SK-N-SH treated with all-trans-retinoic acid at 6 μM for 48 hours (cell line): ENCODE results near the gene SCAMP3.

Experiments
- ATAC-seq: fragments of 200-7000 bp; cut with Tn5 transposase; 3 replicates; pipeline ENCODE4 v1.9.1; 2020; ENCODE audit warnings: mild to moderate bottlenecking, moderate library complexity
- ARNTL ChIP-seq: fragments of 450-650 bp; formaldehyde crosslinking; IDR thresholded peaks from 2 replicates; pipeline ENCODE4 v1.5.0; 2020; ENCODE audit warnings: low read depth, mild to moderate bottlenecking, moderate library complexity, borderline replicate concordance
- BACH2 ChIP-seq: fragments of 250-450 bp; sonication (Bioruptor Pico); IDR thresholded peaks from 2 replicates; pipeline ENCODE4 v1.9.0; 2021; ENCODE audit warnings: mild to moderate bottlenecking, borderline replicate concordance
- CSDC2 ChIP-seq: fragments of 250-450 bp; sonication (Bioruptor Pico); IDR thresholded peaks from 2 replicates; pipeline ENCODE4 v1.5.0; 2020; ENCODE audit warnings: mild to moderate bottlenecking, moderate library complexity
- ESRRG ChIP-seq: fragments of 250-450 bp; sonication (Bioruptor Pico); IDR thresholded peaks from 2 replicates; pipeline ENCODE4 v1.6.1; 2021; ENCODE audit warnings: mild to moderate bottlenecking
- GLIS3 ChIP-seq: fragments of 250-450 bp; sonication (Bioruptor Pico); IDR thresholded peaks from 2 replicates; pipeline ENCODE4 v1.5.0; 2020; ENCODE audit warnings: mild to moderate bottlenecking, moderate library complexity
- ISL1 ChIP-seq: fragments of 250-450 bp; sonication (Bioruptor Pico); IDR thresholded peaks from 2 replicates; pipeline ENCODE4 v2.1.2; 2022; ENCODE audit warnings: mild to moderate bottlenecking, moderate library complexity
- PPARA ChIP-seq: fragments of 250-450 bp; sonication (Bioruptor Pico); IDR thresholded peaks from 2 replicates; pipeline ENCODE4 v1.5.0; 2020; ENCODE audit warnings: mild to moderate bottlenecking, borderline replicate concordance
- RARB ChIP-seq: fragments of 250-450 bp; sonication (Bioruptor Pico); IDR thresholded peaks from 2 replicates; pipeline ENCODE4 v1.8.0; 2021; ENCODE audit warnings: mild to moderate bottlenecking, moderate library complexity
- SNAI2 ChIP-seq: fragments of 250-450 bp; sonication (Bioruptor Pico); IDR thresholded peaks from 2 replicates; pipeline ENCODE4 v1.5.0; 2020; ENCODE audit warnings: mild to moderate bottlenecking, moderate library complexity
- TCF4 ChIP-seq: fragments of 250-450 bp; sonication (Bioruptor Pico); IDR thresholded peaks from 2 replicates; pipeline ENCODE4 v1.8.0; 2021; ENCODE audit warnings: mild to moderate bottlenecking, moderate library complexity, borderline replicate concordance
- TOX ChIP-seq: fragments of 250-450 bp; sonication (Bioruptor Pico); IDR thresholded peaks from 2 replicates; pipeline ENCODE4 v1.8.0; 2021; ENCODE audit warnings: mild to moderate bottlenecking, moderate library complexity, borderline replicate concordance
- ZC3H10 ChIP-seq: fragments of 250-450 bp; sonication (Bioruptor Pico); IDR thresholded peaks from 2 replicates; pipeline ENCODE4 v1.5.1; 2021; ENCODE audit warnings: mild to moderate bottlenecking, moderate library complexity
- ZFP3 ChIP-seq: fragments of 250-450 bp; sonication (Bioruptor Pico); IDR thresholded peaks from 2 replicates; pipeline ENCODE4 v1.5.0; 2020; ENCODE audit warnings: mild to moderate bottlenecking, moderate library complexity
- ZFP30 ChIP-seq: fragments of 450-650 bp; formaldehyde crosslinking; IDR thresholded peaks from 2 replicates; pipeline ENCODE4 v1.5.0; 2022; ENCODE audit warnings: mild to moderate bottlenecking, moderate library complexity
- ZNF565 ChIP-seq: fragments of 450-650 bp; formaldehyde crosslinking; conservative IDR thresholded peaks from 2 replicates; pipeline ENCODE4 v1.5.0; 2020; ENCODE audit warnings: low read depth, mild to moderate bottlenecking, moderate library complexity
- ZNF70 ChIP-seq: fragments of 450-650 bp; formaldehyde crosslinking; IDR thresholded peaks from 2 replicates; pipeline ENCODE4 v1.5.0; 2020; ENCODE audit warnings: mild to moderate bottlenecking, moderate library complexity
- ZNF8 ChIP-seq: fragments of 450-650 bp; formaldehyde crosslinking; IDR thresholded peaks from 2 replicates; pipeline ENCODE4 v1.5.0; 2020; ENCODE audit warnings: mild to moderate bottlenecking, moderate library complexity
- TF ChIP-seq, protein P1 (sequence below): fragments of 250-450 bp; sonication (Bioruptor Pico); IDR thresholded peaks from 2 replicates; pipeline ENCODE4 v1.5.1; 2020; ENCODE audit warnings: low read depth, mild to moderate bottlenecking, moderate library complexity
- TF ChIP-seq, protein P2 (sequence below): fragments of 250-450 bp; sonication (Bioruptor Pico); IDR thresholded peaks from 2 replicates; pipeline ENCODE4 v1.5.1; 2021; ENCODE audit warnings: mild to moderate bottlenecking, moderate library complexity
- TF ChIP-seq, protein P3 (sequence below): fragments of 250-450 bp; sonication (Bioruptor Pico); IDR thresholded peaks from 2 replicates; pipeline ENCODE4 v1.8.0; 2021; ENCODE audit warnings: low read depth, mild to moderate bottlenecking, moderate library complexity, borderline replicate concordance
- TF ChIP-seq, protein P4 (sequence below): fragments of 250-450 bp; sonication (Bioruptor Pico); IDR thresholded peaks from 2 replicates; pipeline ENCODE4 v1.5.0; 2020; ENCODE audit warnings: mild to moderate bottlenecking, moderate library complexity
- TF ChIP-seq, protein P5 (sequence below): fragments of 250-450 bp; sonication (Bioruptor Pico); IDR thresholded peaks from 2 replicates; pipeline ENCODE4 v1.8.0; 2020; ENCODE audit warnings: mild to moderate bottlenecking, moderate library complexity, borderline replicate concordance

Gene SCAMP3

DNA sequence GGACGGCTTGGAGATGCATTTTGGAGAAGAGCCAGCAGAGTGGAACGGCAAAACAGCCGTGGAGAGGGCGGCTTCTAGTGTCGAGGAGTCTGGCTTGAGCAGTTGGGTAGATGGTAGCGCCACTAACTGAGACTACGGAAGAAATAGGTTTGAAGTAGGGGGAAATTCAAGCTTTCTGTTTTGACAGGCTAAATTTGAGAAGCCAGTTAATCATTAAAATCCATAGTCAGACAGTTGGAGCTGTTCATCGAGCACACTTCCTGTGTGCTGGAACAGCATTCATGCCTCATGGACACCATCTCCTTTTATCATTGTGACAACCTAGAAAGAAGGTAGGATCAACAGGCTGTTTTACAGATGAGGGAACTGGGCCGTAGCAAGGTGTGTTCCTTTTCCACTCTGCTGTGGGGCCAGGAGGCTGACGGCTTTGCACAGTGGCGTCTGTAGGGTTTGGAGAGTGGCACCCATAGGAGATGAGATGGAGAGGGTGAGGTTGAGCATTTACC is 42.5 kb upstream of the SCAMP3 start:
- TF ChIP-seq TOX: no peak
- no peak for TF ChIP-seq ARNTL (CRISPR knock-in tag)
- no peak for TF ChIP-seq CSDC2
- no peak for TF ChIP-seq ZFP3
- no peak for TF ChIP-seq ZC3H10 (CRISPR knock-in tag)
- TF ChIP-seq BACH2 (CRISPR knock-in tag): no peak
- TF ChIP-seq PPARA (CRISPR knock-in tag): no peak
- TF ChIP-seq, protein P1, sequence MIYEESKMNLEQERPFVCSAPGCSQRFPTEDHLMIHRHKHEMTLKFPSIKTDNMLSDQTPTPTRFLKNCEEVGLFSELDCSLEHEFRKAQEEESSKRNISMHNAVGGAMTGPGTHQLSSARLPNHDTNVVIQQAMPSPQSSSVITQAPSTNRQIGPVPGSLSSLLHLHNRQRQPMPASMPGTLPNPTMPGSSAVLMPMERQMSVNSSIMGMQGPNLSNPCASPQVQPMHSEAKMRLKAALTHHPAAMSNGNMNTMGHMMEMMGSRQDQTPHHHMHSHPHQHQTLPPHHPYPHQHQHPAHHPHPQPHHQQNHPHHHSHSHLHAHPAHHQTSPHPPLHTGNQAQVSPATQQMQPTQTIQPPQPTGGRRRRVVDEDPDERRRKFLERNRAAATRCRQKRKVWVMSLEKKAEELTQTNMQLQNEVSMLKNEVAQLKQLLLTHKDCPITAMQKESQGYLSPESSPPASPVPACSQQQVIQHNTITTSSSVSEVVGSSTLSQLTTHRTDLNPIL (CRISPR knock-in tag): no peak
- TF ChIP-seq ZNF70 (CRISPR knock-in tag): no peak
- TF ChIP-seq ZFP30 (CRISPR knock-in tag): no peak
- TF ChIP-seq ESRRG (CRISPR knock-in tag): no peak
- no peak for TF ChIP-seq TCF4 (CRISPR knock-in tag)
- TF ChIP-seq GLIS3 (CRISPR knock-in tag): no peak
- TF ChIP-seq ZNF8: no peak
- no peak for TF ChIP-seq RARB (CRISPR knock-in tag)
- TF ChIP-seq SNAI2 (CRISPR knock-in tag): no peak
- ATAC-seq: no peak

DNA sequence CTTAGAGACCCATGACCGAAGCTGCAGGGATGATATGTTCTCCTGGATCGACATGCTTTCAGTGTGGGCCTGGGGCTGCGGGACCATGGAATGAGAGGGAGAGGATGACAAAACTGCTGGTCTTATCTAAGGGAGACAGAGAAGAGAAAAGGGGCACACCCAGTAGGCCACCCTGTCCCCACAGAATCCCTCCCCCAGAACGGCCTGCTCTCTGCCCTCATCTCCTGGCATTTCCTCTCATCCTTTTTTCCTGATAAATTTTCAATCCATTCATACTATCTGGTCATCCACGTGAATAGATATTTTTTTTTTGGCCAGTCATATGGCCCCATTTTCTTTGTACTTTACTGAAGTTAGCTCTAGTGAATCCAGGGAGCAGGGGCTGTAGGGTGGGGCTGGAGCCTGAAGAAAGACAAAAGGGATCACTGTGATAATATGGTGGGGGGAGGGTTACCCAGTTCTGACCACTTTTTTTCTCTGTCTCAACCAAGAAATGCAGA is 39.2 kb upstream of the SCAMP3 start, which contains the start of gene PKLR:
PKLR (minus strand) TSS at position 97 of the 500 bp plus-strand sequence; CDS start at position 54, 43 bp downstream.
- no peak for ATAC-seq
- no peak for TF ChIP-seq TOX
- no peak for TF ChIP-seq PPARA (CRISPR knock-in tag)
- TF ChIP-seq, protein P2, sequence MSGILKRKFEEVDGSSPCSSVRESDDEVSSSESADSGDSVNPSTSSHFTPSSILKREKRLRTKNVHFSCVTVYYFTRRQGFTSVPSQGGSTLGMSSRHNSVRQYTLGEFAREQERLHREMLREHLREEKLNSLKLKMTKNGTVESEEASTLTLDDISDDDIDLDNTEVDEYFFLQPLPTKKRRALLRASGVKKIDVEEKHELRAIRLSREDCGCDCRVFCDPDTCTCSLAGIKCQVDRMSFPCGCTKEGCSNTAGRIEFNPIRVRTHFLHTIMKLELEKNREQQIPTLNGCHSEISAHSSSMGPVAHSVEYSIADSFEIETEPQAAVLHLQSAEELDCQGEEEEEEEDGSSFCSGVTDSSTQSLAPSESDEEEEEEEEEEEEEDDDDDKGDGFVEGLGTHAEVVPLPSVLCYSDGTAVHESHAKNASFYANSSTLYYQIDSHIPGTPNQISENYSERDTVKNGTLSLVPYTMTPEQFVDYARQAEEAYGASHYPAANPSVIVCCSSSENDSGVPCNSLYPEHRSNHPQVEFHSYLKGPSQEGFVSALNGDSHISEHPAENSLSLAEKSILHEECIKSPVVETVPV (CRISPR knock-in tag): no peak
- no peak for TF ChIP-seq GLIS3 (CRISPR knock-in tag)
- no peak for TF ChIP-seq ZC3H10 (CRISPR knock-in tag)
- TF ChIP-seq, protein P3, sequence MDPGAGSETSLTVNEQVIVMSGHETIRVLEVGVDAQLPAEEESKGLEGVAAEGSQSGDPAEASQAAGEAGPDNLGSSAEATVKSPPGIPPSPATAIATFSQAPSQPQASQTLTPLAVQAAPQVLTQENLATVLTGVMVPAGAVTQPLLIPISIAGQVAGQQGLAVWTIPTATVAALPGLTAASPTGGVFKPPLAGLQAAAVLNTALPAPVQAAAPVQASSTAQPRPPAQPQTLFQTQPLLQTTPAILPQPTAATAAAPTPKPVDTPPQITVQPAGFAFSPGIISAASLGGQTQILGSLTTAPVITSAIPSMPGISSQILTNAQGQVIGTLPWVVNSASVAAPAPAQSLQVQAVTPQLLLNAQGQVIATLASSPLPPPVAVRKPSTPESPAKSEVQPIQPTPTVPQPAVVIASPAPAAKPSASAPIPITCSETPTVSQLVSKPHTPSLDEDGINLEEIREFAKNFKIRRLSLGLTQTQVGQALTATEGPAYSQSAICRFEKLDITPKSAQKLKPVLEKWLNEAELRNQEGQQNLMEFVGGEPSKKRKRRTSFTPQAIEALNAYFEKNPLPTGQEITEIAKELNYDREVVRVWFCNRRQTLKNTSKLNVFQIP (CRISPR knock-in tag): no peak
- TF ChIP-seq RARB (CRISPR knock-in tag): no peak
- no peak for TF ChIP-seq ZNF565 (CRISPR knock-in tag)
- TF ChIP-seq BACH2 (CRISPR knock-in tag): no peak
- no peak for TF ChIP-seq ESRRG (CRISPR knock-in tag)
- TF ChIP-seq ZNF70 (CRISPR knock-in tag): no peak
- TF ChIP-seq, protein P4, sequence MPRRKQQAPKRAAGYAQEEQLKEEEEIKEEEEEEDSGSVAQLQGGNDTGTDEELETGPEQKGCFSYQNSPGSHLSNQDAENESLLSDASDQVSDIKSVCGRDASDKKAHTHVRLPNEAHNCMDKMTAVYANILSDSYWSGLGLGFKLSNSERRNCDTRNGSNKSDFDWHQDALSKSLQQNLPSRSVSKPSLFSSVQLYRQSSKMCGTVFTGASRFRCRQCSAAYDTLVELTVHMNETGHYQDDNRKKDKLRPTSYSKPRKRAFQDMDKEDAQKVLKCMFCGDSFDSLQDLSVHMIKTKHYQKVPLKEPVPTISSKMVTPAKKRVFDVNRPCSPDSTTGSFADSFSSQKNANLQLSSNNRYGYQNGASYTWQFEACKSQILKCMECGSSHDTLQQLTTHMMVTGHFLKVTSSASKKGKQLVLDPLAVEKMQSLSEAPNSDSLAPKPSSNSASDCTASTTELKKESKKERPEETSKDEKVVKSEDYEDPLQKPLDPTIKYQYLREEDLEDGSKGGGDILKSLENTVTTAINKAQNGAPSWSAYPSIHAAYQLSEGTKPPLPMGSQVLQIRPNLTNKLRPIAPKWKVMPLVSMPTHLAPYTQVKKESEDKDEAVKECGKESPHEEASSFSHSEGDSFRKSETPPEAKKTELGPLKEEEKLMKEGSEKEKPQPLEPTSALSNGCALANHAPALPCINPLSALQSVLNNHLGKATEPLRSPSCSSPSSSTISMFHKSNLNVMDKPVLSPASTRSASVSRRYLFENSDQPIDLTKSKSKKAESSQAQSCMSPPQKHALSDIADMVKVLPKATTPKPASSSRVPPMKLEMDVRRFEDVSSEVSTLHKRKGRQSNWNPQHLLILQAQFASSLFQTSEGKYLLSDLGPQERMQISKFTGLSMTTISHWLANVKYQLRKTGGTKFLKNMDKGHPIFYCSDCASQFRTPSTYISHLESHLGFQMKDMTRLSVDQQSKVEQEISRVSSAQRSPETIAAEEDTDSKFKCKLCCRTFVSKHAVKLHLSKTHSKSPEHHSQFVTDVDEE: no peak
- TF ChIP-seq CSDC2: no peak
- TF ChIP-seq, protein P5, sequence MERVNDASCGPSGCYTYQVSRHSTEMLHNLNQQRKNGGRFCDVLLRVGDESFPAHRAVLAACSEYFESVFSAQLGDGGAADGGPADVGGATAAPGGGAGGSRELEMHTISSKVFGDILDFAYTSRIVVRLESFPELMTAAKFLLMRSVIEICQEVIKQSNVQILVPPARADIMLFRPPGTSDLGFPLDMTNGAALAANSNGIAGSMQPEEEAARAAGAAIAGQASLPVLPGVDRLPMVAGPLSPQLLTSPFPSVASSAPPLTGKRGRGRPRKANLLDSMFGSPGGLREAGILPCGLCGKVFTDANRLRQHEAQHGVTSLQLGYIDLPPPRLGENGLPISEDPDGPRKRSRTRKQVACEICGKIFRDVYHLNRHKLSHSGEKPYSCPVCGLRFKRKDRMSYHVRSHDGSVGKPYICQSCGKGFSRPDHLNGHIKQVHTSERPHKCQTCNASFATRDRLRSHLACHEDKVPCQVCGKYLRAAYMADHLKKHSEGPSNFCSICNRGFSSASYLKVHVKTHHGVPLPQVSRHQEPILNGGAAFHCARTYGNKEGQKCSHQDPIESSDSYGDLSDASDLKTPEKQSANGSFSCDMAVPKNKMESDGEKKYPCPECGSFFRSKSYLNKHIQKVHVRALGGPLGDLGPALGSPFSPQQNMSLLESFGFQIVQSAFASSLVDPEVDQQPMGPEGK (CRISPR knock-in tag): no peak
- TF ChIP-seq ZNF8: no peak
- no peak for TF ChIP-seq ISL1 (CRISPR knock-in tag)
- TF ChIP-seq, all 23 proteins: peak for 0
